ENCODE data around the gene KLF15.

DNA sequence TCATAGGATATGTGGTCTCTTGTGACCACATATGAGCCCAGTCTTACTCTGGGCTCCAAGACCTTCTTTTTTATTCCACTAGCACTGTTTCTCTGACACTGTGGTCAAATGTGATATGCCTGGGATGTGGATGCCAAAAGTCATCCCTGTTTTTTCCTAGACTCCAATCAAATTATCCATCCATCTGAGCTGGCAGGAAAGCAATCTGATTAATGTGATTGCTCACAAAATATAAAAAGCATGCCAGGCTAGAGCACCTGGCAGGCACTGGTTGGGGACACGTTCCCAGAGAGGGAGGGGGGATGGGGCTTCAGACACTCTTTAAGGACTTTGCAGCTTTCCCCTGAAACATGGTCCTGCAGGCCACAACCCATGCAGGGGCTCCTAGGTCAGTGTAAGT is 34.4 kb upstream of the KLF15 start:
- TF ChIP-seq, protein P1, sequence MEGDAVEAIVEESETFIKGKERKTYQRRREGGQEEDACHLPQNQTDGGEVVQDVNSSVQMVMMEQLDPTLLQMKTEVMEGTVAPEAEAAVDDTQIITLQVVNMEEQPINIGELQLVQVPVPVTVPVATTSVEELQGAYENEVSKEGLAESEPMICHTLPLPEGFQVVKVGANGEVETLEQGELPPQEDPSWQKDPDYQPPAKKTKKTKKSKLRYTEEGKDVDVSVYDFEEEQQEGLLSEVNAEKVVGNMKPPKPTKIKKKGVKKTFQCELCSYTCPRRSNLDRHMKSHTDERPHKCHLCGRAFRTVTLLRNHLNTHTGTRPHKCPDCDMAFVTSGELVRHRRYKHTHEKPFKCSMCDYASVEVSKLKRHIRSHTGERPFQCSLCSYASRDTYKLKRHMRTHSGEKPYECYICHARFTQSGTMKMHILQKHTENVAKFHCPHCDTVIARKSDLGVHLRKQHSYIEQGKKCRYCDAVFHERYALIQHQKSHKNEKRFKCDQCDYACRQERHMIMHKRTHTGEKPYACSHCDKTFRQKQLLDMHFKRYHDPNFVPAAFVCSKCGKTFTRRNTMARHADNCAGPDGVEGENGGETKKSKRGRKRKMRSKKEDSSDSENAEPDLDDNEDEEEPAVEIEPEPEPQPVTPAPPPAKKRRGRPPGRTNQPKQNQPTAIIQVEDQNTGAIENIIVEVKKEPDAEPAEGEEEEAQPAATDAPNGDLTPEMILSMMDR (IDR thresholded peaks at IDR 0.05; ENCODE audit: poor library complexity): no peak
- no peak for TF ChIP-seq EZH2 (IDR thresholded peaks at IDR 0.05; ENCODE audit: borderline replicate concordance)

Data from hepatocyte (in vitro differentiated cells).